Activated naive CD4-positive, alpha-beta T cell treated with anti-CD3 and anti-CD28 coated beads, Interleukin-2, amount 50 U/mL, for 24 hours (primary cell): ENCODE data around the gene LTBP2.
A peak's percentile ranks its signal among the peaks of the same experiment; 100 is the strongest.

ENCODE experiments used
- H3K27ac Mint-ChIP-seq: one replicate; pipeline ENCODE4 v1.8.0; 2021; ENCODE audit warnings: mild to moderate bottlenecking, mixed read lengths
- H3K27me3 Mint-ChIP-seq: one replicate; pipeline ENCODE4 v1.8.0; 2021; ENCODE audit warnings: mixed read lengths
- H3K36me3 Mint-ChIP-seq: one replicate; pipeline ENCODE4 v1.8.0; 2021; ENCODE audit warnings: mixed read lengths
- H3K4me1 Mint-ChIP-seq: one replicate; pipeline ENCODE4 v1.8.0; 2021; ENCODE audit warnings: mixed read lengths
- H3K4me3 Mint-ChIP-seq: one replicate; pipeline ENCODE4 v1.8.0; 2021; ENCODE audit warnings: mild to moderate bottlenecking, mixed read lengths
- H3K9me3 Mint-ChIP-seq: one replicate; pipeline ENCODE4 v1.8.0; 2021; ENCODE audit warnings: mixed read lengths

Gene LTBP2

DNA sequence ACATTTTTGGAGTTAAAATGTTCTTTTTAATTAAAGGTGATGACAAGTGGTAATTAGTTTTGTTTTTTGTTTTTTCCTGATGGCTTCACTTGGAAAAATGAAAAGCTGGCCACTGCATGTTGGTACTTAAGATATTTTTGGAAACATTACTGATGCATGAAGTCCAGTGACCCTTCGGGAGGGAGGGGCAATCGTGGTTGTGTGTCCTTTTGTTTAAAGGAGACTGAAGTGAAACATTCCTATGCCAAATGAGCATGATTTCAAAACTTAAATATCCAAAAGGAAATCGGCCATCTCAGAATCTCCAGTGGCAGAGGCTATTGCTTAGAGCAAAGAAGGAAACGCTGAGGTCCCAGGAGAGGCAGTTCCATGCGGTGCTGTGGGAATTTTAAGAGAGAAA is 20.1 kb downstream of the LTBP2 start:
- Mint-ChIP-seq H3K9me3 (no peaks in the 10 kb centered on the region), H3K4me3 (no peak overlapping the region), H3K4me1 (no peaks in the 10 kb centered on the region), H3K36me3 (no peaks in the 10 kb centered on the region), H3K27me3 (no peaks in the 10 kb centered on the region), H3K27ac (no peak overlapping the region)

DNA sequence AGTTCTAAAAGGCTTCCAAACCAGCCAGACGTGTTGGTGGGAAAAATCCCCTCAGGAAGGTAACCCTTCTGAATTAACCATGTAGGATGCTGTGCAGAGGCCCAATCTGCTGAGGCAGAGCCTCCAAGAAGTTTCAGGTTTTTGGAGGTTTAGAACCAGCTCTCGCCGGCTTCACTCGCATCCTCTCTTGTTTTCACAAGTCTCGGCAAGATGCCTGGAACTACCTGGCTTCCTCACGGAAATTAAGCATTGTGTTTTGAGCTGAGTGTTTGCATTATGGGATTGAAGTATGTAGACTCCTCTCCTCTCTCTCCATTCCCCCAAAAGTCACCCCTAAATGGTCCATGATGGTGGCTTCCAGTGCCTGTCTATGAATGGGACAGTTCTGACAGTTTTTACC is 20.6 kb downstream of the LTBP2 start:
- no peak overlapping the region for H3K27ac Mint-ChIP-seq
- H3K27me3 Mint-ChIP-seq, result no peaks in the 10 kb centered on the region
- no peaks in the 10 kb centered on the region for H3K36me3 Mint-ChIP-seq
- no peak overlapping the region for H3K4me3 Mint-ChIP-seq
- no peaks in the 10 kb centered on the region for H3K9me3 Mint-ChIP-seq
- H3K4me1 Mint-ChIP-seq, result no peaks in the 10 kb centered on the region

DNA sequence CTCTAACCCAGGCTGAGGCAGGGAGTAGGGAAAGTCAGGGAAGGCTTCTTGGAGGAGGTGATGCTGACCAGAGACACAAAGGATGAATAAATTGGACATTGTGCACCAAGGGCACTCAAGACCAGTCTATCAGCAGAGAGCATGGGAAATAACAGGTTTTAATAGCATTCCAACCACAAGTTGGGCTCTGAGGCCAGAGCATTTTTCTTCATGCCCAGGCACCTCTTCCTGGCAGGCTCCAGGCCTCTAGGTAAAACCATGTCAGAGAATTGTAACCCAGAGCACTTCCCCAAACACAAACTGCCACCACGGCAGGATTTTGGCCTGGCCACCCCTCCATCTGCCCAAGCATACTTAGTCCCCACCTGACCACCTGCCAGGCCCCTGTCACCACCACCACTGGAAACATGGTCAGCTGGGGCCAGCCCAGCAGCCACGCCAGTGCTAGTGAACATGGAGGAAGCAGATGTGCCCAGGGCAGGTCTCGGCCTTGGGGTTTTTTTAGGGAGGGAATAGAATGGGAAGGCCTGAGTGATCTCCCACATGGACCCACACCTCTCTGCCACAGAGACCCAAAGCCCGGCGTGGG is 22.7 kb downstream of the LTBP2 start:
- Mint-ChIP-seq H3K27me3 (no peaks in the 10 kb centered on the region), H3K4me3 (no peak overlapping the region)

DNA sequence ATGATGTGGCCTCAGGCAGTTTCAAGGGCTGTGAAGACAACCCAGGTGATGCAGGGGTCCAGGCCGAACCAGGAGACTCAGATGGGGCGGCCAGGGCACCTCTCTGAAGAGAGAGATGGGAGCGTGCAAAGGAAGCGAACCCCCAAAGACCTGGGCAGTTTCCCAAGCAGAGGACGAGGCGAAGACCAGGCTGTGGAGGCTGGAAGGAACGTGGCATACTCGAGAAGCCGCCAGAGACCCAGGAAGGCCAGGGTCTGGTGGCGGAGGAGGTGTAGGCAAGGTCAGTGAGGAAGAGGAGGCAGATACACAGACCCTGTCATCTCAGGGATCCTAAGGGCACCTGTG is 24.7 kb downstream of the LTBP2 start:
- Mint-ChIP-seq H3K4me1 (peaks cover 4% of the 10 kb centered on the region), H3K9me3 (no peaks in the 10 kb centered on the region), H3K27me3 (no peaks in the 10 kb centered on the region), H3K36me3 (no peaks in the 10 kb centered on the region), H3K27ac (no peak overlapping the region), H3K4me3 (no peak overlapping the region)

More for the DNA sequence above, 22.7 kb downstream of the LTBP2 start:
- Mint-ChIP-seq H3K9me3 (no peaks in the 10 kb centered on the region), H3K36me3 (no peaks in the 10 kb centered on the region), H3K27ac (no peak overlapping the region), H3K4me1 (peaks cover 4% of the 10 kb centered on the region)

DNA sequence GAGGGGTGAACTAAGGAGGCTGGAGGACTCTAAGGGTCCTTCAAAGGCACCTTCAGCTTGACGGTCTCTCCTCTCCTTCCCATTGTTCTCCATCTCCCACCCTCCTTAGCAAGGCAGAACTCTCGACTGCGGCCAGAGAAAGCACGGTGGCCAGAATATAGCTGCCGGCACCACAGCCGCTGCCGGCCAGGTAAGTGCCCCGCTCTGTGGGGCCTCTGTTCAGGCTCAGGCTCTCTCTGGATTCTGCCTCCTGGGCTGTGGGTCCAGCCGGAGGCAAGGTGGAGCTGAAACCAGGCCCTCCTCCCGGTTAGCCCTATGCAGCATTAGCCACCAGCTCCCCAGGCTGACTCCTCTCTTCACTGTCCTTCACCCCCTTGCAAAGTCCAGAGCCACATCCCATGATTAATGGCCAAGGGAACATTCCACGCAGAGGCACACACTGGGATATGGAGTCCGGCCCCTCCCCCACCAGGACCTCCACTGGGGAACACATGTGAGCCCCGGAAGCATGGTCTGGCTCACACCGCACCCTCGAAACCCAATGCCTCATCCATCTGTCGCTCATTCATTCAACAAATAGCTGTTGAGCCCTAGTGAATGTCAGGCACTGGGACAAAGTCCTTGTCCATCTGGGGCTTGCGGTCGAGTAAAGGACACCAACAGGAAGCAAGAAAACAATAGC is 25.2 kb downstream of the LTBP2 start:
- no peaks in the 10 kb centered on the region for H3K36me3 Mint-ChIP-seq
- H3K4me1 Mint-ChIP-seq, result peaks cover 4% of the 10 kb centered on the region
- no peak overlapping the region for H3K27ac Mint-ChIP-seq

DNA sequence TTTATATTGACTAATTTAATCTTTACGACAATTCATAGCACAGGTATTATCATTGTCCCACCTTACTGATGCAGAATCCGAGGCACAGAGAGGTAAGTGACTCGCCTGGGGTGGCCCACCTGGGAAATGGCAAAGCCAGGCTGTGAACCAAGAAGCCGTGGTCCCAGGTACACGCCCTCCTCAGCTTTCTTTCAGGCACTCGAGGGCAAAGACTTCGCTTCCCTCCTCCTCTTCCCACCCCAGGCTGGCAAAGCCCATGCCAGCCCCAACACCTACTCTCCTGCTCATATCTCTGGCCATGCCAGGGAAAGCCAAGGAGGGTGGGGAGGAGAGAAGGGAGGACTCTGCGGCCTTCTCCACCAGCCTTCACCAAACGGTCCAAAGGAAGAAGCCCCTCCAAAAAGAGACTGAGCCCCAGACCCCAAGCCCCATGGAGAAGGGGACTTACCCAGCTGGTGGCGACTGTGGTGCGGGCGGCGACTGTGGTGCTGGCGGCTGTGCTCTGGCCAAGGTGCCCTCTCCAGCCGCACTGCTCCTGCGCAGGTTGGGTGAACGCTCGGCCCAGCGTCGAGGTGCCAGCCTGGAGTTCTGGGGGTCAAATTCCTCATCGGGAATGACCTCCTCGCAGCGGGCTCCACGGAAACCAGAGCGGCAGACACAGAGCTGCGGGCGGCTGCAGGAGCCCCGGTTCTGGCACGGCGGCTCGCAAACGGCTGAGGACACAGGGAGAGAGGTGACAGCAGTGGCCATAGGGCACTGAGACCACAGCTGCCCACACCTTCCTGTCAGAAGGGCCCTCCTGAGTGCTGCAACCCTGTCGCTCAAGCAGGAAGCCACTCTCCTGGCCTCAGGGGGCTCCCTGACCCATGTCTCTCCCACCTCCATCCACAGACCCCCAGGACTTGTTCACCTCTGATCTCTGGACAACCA is 26.4 kb downstream of the LTBP2 start:
- no peaks in the 10 kb centered on the region for H3K36me3 Mint-ChIP-seq
- H3K27me3 Mint-ChIP-seq, result no peaks in the 10 kb centered on the region
- no peak overlapping the region for H3K4me3 Mint-ChIP-seq
- H3K4me1 Mint-ChIP-seq, result peaks cover 4% of the 10 kb centered on the region
- no peaks in the 10 kb centered on the region for H3K9me3 Mint-ChIP-seq
- H3K27ac Mint-ChIP-seq, result no peak overlapping the region

More for the DNA sequence above, 25.2 kb downstream of the LTBP2 start:
- no peak overlapping the region for H3K4me3 Mint-ChIP-seq
- no peaks in the 10 kb centered on the region for H3K27me3 Mint-ChIP-seq
- H3K9me3 Mint-ChIP-seq, result no peaks in the 10 kb centered on the region

DNA sequence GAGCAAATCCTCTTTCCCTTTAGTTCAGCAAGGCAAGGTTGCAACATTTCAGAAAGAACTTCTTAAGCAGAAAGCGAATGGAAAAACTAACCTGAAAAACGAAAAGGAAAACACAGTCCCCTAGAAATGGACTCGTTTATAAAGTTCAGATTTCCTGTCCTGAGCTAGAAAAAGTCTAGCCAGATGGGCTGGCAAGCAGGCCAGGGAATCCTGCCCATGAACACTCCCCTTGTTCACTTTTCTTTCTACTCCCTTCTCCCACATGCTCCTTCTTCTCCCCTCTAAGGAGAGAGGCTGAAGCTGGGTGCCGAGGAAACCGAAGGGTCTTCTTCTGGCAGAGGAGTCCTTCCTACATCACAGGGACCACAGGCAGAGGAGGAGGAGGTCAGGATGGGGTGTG is 27.1 kb downstream of the LTBP2 start:
- no peaks in the 10 kb centered on the region for H3K9me3 Mint-ChIP-seq
- H3K4me3 Mint-ChIP-seq, result no peak overlapping the region
- peak overlapping the region; percentile 52 for H3K27ac Mint-ChIP-seq
- H3K4me1 Mint-ChIP-seq, result peaks cover 9% of the 10 kb centered on the region
- no peaks in the 10 kb centered on the region for H3K36me3 Mint-ChIP-seq
- no peaks in the 10 kb centered on the region for H3K27me3 Mint-ChIP-seq

DNA sequence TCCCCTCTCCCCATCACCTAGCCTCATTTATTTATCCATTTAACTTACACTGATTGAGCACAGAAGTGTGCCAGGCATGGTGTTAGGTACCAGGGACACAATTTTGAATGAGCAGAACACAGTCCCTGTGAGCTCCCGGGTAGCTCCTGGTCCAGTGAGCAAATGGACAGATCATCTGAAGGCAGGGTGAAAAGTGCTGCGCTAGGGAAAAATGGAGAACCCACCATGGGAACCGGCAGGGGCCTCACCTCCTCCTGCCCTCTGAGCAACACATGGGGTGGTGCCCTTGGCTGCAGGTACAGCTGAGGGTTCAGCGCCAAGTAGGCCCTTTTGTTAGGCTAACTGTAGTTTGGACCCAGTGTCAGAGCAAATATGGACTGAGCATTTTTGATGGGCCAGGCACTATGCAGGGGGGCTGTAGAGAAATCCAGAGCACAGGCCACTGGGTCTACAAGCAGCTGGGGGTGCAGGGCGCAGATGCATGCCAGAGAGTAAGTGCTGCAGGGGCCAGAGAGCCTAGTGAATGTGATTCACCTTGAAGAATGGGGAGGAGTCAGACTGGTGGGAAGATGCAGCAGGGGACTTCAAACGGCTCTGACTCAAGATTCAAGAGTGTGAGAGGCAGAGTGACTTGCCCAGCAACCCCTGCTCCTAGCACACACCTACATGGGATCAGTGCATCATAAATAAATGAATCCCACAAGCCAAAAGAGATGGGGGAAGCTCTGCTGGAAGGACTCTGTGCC is 28.2 kb downstream of the LTBP2 start:
- Mint-ChIP-seq H3K4me3 (no peak overlapping the region), H3K36me3 (no peaks in the 10 kb centered on the region), H3K4me1 (peaks cover 18% of the 10 kb centered on the region), H3K27ac (no peak overlapping the region), H3K9me3 (no peaks in the 10 kb centered on the region), H3K27me3 (no peaks in the 10 kb centered on the region)

DNA sequence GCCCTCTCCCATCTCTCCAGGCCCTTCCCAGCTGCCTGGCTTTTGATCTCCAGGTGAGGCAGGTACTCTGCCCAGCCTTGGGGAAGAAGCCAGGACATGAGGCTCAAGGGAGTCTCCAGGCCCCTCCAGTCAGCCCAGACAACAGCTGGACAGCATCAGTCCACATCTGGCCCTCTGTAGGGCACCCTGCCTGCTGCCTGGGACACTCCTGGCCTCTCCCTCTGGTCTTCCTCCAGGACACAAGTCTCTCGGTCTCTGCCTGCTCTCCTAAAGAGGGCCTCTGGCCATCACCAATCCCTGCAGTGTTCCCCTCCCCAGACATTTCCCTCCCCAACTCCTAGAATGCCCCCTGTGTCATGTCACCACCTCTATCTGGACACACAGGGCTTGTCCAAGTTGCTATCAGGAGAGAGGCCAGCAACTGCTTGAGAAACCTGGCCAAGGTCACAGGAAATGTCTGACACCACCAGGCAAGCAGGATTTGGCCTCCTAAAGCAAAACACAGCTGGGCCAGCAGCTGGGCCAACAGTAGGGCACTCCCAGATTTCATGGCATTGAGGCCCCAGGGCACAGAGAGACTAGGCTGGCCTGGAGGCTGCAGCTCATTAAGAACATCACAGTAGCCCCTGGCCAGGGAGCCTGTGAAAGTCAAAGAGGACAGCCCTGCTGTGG is 29.0 kb downstream of the LTBP2 start:
- Mint-ChIP-seq H3K27me3 (no peaks in the 10 kb centered on the region), H3K9me3 (no peaks in the 10 kb centered on the region), H3K4me1 (peaks cover 18% of the 10 kb centered on the region), H3K27ac (no peak overlapping the region), H3K36me3 (no peaks in the 10 kb centered on the region), H3K4me3 (no peak overlapping the region)

DNA sequence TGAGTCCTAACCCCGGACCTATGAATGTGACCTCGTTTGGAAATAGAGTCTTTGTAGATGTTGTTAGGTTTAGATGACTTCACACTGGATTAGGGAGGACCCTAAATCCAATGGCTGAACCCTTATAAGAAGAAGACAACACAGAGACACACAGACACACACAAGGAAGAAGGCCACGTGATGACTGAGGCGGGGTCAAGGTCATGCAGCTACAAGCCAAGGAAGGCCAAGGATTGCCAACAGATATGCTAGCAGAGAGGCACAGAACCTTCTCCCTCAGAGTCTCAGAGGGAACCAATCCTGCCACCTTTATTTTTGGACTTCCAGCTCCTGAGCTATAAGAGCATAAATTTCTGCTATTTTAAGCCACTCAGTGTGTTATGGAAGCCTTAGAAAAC is 31.8 kb downstream of the LTBP2 start:
- Mint-ChIP-seq H3K27me3 (no peaks in the 10 kb centered on the region), H3K9me3 (no peaks in the 10 kb centered on the region), H3K4me1 (peaks cover 18% of the 10 kb centered on the region), H3K27ac (peak overlapping the region; percentile 20), H3K4me3 (no peak overlapping the region), H3K36me3 (no peaks in the 10 kb centered on the region)

DNA sequence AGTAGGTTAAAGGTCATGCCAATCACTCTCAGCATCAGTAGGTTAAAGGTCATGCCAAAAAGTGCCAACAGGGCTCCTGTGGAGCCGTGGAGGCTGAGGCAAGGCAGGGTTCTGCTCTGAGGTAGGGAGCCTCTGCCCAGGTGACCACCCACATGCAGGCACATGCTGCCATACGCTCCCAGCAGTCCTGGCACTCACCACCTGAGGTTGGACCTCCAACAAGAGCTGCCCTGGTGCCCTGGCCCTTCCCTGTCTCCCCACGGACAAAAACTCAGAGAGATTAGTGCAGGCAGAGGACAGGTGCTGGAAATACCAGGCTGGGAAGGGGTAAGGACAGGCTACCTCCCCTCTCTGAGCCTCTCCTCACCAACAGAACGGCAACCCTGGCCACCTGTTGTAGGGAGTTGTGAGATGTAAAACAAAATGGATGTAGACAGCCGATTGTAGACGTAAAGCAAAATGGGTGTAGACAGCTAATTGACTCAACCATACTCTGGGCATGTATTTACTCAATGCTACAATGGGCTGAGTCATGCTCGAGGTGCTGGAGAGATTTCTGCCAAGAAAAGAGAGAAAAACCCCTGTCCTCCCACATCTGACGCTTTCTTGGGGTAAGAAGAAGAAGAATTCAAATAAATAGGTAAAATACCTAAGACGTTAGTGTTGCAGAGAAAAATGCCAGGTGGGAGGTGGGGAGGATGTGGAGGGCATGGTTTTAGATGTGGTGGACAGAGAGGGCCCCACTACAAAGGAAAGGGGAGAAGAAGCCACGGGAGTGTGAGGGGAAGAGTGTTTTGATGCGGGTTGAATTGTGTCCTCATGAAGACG is 32.4 kb downstream of the LTBP2 start:
- peak overlapping the region; percentile 63 for H3K27ac Mint-ChIP-seq
- H3K4me3 Mint-ChIP-seq, result peak overlapping the region; percentile 37
- H3K36me3 Mint-ChIP-seq, result no peaks in the 10 kb centered on the region
- no peaks in the 10 kb centered on the region for H3K9me3 Mint-ChIP-seq
- H3K4me1 Mint-ChIP-seq, result peaks cover 16% of the 10 kb centered on the region
- H3K27me3 Mint-ChIP-seq, result no peaks in the 10 kb centered on the region

DNA sequence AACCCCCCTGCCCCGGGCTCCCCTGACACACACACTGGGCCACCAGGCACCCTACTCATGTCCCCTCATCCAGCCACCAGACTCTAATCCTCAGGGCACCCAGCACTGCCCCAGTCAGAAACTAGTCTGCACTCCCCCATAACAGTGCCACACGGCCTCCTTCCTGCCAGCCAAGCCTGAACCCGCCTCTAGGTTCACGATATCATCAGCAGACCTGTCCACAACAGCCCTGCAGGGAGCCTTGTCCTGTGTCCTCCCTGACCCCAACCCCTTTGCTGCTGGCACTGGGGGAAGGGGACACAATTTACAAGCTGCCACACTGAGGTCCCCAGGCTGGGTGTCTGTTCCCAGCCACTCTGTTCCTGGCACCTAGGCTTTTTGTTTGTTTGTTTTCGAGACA is 33.6 kb downstream of the LTBP2 start:
- no peak overlapping the region for H3K4me3 Mint-ChIP-seq
- H3K4me1 Mint-ChIP-seq, result peaks cover 21% of the 10 kb centered on the region
- no peaks in the 10 kb centered on the region for H3K27me3 Mint-ChIP-seq
- no peaks in the 10 kb centered on the region for H3K36me3 Mint-ChIP-seq
- H3K9me3 Mint-ChIP-seq, result no peaks in the 10 kb centered on the region
- no peak overlapping the region for H3K27ac Mint-ChIP-seq

DNA sequence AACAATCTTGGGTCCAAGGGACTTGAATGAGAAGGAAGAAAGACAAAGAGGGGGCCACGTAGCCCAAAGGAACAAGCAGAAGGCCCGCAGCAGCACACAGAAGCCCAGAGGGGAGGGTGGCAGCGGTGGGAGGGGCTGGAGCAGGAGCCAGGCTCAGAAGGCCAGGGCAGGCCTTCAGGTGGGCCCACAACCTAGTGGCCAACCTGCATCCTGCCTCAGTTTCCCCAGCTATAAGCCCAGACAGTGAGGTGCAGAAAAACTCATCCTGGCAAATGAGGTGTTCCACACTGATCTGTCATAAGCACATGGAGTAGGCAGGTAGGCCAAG is 34.1 kb downstream of the LTBP2 start:
- no peak overlapping the region for H3K27ac Mint-ChIP-seq

DNA sequence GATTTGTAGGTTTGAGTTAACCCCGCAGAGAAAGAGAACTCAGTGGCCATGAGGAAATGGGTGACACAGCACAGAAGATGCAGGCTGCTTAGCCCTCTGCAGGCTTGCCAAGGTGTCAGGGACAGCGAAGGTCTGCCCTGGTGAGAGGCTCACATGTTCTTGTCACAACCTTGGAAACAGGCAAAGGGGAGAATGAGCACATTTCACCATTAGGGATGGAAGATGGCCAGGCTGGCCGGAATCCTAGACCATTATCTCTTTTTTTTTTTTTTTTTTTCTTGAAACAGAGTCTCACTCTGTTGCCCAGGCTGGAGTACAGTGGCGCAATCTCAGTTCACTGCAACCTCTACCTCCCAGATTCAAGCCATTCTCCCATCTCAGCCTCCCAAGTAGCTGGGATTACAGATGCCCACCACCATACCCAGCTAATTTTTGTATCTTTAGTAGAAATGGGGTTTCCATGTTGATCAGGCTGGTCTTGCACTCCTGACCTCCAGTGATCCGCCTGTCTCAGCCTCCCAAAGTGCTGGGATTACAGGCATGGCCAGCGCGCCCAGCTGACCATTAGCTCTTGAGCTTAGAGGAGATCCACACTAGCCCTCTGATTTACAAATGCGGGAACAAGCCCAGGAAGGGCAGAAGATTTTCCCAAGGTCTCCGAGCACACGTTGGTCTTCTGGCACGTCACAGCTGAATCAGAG is 34.6 kb downstream of the LTBP2 start:
- Mint-ChIP-seq H3K9me3 (no peaks in the 10 kb centered on the region), H3K4me1 (peaks cover 28% of the 10 kb centered on the region), H3K4me3 (no peak overlapping the region), H3K27ac (no peak overlapping the region), H3K36me3 (no peaks in the 10 kb centered on the region), H3K27me3 (no peaks in the 10 kb centered on the region)

More for the DNA sequence above, 34.1 kb downstream of the LTBP2 start:
- Mint-ChIP-seq H3K27me3 (no peaks in the 10 kb centered on the region), H3K4me1 (peaks cover 22% of the 10 kb centered on the region), H3K36me3 (no peaks in the 10 kb centered on the region), H3K4me3 (no peak overlapping the region), H3K9me3 (no peaks in the 10 kb centered on the region)
